Fibroblast of mammary gland (primary cell): ENCODE data around the gene SHANK1.

Experiments
- DNase-seq: peaks from one replicate; pipeline ENCODE4 v3.0.0-alpha.2; 2010; ENCODE audit warnings: low read depth
- H3K4me3 ChIP-seq: 2 replicates; pipeline ENCODE4 v1.5.1; 2011; ENCODE audit warnings: low read depth, mild to moderate bottlenecking, low read length, moderate library complexity; ENCODE audit not compliant: control insufficient read depth
- CTCF ChIP-seq: conservative IDR thresholded peaks from 2 replicates; pipeline ENCODE4 v1.5.1; 2011; ENCODE audit warnings: low read depth, low read length, inconsistent platforms; ENCODE audit not compliant: control insufficient read depth, insufficient read depth

The SHANK1 gene

DNA sequence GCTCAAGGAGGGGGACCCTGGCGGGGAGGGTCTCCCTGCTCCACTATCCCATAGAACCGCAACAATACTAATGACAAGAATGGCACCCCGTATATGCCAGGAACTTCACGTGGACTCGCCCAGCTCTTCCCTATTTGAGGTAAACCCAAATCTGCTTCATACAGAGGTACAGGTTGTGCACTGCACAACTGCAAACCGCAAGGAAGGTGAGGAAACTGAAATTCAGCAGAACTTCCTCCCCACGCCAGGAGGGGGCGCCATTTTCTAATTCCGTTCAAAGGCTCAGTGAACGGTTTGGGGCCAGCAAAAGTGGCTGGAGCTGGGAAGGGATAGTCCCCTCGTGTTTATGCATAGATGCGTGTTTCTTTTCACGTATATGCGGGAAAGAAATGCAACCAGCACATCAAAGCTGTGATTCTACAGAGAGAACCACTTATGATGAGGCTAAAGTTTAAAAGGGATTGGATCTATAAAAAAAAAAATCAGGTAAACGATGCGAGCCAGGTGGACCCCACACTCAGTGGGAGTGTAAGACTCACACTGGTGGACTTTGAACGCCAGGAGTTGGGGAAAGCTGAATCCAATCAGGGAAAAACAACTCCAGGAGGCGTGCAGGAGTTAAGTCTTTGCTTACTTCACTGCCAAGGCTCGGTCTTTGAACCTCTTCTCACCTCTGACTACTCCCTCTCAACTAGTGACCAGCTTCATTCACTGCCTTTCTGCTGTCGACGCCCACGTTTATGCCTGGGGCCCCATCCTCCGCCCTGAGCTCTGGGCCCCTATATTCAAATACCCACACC, 50.1 kb downstream of the SHANK1 start:
- no peak overlapping the region for H3K4me3 ChIP-seq
- peak; percentile 23 for DNase-seq
- peak; percentile 77 for TF ChIP-seq CTCF

- no peak for TF ChIP-seq CTCF
- DNase-seq, result no peak
Measured at GRCh38 chr19:50668879-50669278, 50.7 kb downstream of the SHANK1 start.

GRCh38 chr19:50668416-50668815, 51.2 kb downstream of the SHANK1 start:
- DNase-seq, result no peak
- no peak overlapping the region for H3K4me3 ChIP-seq
- no peak for TF ChIP-seq CTCF

More at GRCh38 chr19:50668879-50669278, 50.7 kb downstream of the SHANK1 start:
- no peak overlapping the region for H3K4me3 ChIP-seq

DNA sequence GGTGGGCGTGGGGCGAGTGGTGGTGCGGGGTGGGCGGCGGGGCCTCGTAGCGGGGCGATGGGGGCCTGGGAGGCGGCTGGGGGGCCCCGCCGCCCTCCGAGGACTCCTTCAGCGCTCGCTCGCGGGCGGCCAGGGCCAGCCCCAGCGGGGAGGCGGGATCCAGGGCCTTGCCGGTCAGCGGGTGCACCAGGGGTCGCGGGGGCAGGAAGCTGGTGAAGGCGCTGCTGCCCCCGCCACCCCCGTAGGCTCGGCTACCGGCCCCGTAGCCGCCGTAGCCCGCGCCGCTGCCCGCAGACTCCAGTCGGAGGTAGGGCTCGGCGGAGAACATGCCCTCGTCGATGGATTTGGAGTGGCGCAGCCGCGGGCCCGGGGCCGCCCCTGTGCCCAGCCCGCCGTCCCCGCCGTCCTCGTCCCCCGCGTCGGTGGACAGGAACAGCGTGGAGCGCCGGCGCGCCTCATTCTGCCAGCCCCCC, 51.8 kb downstream of the SHANK1 start:
- DNase-seq, result no peak
- no peak for TF ChIP-seq CTCF
- H3K4me3 ChIP-seq, result no peak overlapping the region

DNA sequence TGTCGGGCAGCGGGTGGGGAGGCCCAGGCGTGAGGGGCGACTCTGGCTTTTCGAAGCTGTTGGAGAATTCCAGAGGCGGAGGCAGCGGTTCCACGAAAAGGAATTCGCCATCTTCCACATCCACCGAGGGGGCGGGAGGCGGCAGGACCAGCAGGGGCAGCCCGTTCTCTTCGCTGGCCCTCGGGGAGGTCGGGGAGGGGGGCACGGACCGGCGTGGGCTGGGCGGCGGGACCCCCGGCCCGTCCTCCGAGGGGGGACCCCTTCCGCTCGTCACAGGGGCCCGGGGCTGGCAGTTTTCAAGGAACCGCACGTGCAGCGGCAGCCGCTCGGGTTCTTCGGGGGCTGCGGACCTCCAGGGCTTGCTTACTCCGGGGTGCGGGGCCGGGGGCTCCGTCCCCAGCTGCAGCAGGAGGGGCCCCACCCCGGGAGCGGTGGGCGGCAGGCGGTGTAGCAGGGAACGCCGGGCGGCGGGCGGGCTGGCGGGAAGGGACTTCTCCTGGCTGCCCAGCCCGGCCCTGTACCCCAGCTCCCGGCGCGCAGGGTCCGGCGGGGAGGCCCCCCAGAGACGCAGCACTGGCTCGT, 52.3 kb downstream of the SHANK1 start:
- TF ChIP-seq CTCF, result no peak
- no peak overlapping the region for H3K4me3 ChIP-seq
- no peak for DNase-seq

GRCh38 chr19:50666346-50667176, 53.0 kb downstream of the SHANK1 start:
- TF ChIP-seq CTCF, result no peak
- DNase-seq, result no peak
- no peak overlapping the region for H3K4me3 ChIP-seq
